Activated CD4-positive, alpha-beta T cell treated with anti-CD3 and anti-CD28 coated beads, Interleukin-2, amount 50 U/mL, for 48 hours (primary cell): Measurements from ENCODE around the gene OPCML.

Experiments
- DNase-seq, 2 experiments: peaks; one replicate each; pipeline ENCODE4 v3.0.0-alpha.2; 2020

OPCML gene

DNA sequence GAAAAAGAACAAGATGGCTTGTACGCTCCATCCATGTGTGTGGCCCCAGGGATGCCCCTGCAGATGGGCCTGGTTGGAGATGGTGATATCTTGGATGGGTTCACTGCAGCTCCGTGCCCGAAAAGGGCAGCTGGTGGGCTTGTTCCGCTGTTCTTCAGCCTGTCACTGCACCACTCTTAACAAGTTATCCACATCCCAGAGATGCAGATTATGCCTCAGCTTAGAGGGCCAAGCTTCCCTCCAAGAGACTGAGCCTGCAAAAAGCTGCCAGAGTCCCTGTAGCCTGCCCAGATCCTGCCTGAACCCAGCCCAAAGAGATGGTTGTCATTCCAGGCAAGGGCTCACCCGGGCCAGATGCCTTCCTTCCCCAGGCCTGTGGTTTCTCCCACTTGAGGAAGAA, 308.0 kb downstream of the OPCML start:
- DNase-seq, result no peak

DNA sequence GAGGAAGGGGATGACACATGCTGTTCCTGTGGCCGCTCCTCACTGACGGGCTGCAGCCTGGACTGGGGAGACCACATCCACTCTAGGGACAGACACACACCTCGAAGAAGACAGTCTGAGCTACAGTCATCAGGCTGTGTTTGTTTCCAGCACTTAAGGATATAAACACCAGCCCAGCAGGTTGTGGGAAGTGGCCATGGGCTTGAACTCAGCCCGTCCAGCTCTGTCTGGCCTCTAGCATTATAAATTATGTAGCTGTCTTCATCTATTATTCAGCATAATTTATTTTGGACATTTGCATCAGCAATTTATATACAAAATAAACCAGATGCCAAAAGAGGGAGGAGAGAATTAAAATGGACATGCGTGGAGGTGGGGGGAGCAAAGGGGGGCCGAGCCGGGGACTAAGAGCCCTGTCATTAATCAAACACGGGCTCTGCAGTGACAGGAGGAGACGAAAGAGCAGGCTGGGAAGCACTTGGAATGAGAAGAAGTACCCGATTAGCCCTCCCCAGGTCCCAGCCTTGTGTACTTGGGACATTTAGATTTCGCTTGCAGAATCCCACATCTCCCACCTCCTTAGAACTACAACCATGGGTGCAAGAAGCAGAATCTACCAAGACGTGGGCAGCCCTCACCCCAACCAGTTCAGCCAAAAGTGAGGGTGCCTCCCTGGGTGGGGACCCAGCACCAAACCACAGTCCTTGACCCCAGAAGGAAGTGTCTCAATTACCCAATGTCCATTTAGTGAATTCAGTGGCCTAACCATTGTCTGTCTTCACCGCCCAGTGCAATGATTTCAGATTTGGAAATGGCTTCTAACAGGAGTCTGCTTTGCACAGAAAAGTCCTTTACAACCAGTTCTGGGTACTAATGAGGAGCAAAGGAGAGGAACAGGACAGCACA, 309.6 kb downstream of the OPCML start:
- DNase-seq, result no peak

GRCh38 chr11:133219543-133219942, 312.8 kb downstream of the OPCML start:
- no peak for DNase-seq

DNA sequence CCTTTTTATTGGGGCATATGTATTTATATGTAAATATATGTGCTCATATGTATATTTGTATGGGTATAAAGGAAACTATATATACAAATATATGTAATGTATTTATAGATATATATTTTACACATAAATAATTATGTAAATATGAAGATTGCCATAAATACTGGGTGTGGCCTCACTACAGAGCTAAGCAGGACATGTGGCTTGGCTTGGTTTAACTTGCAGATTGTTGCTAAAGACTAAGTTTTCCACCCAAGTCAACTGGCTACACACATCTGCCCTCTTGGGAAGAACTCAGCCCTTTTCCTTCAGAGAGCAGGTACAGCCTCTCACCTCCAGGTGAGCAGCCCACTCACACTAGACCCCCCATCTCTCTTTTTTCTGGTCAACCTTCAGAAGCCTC, 315.5 kb downstream of the OPCML start:
- no peak for DNase-seq

DNA sequence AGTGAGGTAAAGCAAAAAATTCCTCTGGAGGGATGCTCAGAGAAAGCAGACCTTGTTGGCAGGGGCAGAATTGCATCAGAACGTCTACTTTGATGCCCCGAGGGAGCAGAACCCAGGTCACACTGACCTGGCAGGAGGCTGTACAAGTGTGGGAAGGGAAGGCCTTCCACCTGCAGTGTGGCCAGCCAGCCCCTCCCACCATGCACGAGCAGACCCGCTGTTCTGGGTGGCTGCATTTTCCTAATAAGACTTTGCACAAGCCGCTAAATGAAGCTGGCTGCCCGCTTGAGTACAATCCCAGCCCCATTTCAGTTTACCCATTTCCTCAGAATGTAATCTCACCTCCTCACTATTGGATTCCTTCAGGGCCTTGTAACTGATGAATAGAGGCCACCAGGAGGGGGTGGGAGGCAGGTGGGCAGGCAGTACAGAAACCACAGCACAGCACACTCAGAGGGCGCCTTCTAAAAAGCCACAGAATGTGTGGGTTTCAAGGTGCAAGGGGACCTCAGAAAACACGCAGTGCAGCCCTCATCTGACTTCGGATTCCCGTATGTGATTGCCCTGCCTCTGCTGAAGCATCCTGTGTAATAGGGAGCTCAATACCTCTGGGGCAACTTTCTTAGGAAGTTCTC, 316.6 kb downstream of the OPCML start:
- DNase-seq, result no peak

DNA sequence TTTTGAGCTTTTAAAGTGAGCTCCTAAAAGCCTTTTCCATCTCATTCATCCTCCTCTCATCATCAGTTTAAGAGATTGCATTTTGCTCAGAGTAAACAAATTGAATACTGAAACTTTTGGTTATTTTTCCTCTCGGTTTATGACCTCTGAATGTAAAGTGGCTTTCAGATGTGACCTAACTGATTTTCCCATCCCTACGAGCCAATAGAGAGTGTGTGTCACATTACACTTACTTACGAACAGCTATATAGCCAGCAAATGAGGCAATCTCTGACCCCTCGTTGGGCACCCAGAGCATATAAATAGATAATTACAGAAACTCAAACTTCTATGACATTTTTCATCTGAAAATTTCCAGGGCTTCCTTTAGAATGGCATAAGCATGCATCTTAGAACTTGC, 317.7 kb downstream of the OPCML start:
- no peak for DNase-seq

GRCh38 chr11:133212201-133212600, 320.1 kb downstream of the OPCML start:
- DNase-seq, result no peak

DNA sequence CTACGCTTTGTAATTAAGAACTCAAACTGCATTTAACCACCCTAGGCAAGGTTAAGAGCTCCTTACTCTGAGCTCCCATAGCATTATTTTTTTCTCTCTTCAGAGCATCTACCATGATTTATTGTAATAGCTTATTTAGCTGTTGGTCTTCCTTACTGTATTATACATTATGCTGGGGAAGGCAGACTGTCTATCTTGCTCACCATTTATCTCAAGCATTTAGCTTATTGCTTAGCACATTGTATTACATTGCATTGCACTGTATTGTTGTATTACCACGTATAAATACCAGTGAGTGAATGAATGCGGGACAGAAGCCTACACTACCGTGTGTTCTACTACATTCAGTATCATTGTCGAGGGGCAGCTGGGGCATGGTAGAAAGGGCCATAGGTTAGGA, 324.3 kb downstream of the OPCML start:
- no peak for DNase-seq

GRCh38 chr11:133206313-133207005, 325.8 kb downstream of the OPCML start:
- DNase-seq, result no peak

- DNase-seq, result no peak
Observed at GRCh38 chr11:133204158-133204557, 328.1 kb downstream of the OPCML start.

DNA sequence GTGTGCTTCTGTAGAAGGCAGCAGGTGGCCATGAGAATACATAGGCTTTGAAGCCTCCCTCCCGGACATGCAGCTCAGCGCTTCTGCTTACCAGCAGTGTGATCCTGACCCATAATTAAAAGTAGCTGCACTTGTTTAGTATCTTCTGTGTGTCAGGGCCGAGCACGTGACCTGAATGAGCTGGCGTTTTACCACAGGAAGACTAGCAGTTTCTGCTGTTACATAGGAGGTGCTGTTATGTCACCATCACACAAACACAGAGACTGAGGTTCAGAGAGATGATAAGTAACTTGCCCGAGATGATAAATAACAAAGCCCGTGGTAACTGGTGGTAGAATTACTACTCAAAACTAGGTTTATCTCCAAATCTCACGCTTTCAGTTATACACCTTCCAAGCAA, 329.5 kb downstream of the OPCML start:
- DNase-seq, result no peak

GRCh38 chr11:133198438-133198837, 333.9 kb downstream of the OPCML start:
- no peak for DNase-seq

DNA sequence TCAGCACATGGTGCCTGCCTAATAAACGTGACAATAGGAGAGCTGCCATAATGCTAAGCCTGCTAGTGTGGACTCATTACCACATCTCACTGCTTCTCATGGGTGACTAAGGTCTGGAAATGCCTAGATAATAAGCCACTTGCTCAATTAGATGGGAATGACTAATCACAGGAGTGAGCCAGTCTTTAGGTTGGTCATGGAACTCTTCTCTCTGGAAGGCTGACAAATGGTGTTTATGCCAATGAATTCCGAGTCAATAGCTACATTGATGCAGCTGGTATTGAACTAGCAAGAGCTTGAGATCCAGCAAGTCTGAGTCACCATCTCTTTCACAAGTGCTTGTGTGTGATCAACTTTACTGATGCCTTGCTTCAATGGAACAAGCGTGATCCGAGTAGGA, 334.9 kb downstream of the OPCML start:
- no peak for DNase-seq

GRCh38 chr11:133191931-133192330, 340.4 kb downstream of the OPCML start:
- DNase-seq, result no peak

DNA sequence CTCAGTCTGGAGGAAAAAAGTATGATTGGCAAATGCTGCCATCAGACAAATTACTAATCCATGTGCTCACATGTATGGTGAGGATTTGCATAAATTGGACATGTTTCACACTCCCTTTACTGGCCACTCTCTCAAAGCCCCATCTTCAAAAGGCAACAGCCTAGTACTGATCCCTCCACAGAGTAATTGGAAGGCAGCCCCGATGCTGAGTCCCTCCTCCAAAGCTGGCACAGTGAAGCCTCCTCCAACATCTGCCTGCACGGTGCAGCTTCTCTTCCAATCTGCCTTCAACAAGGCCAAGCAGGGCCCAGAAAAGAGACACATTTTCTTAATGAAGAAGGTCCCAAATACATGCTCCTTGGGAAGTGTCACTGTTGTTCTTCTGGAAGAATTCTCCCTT, 350.6 kb downstream of the OPCML start:
- no peak for DNase-seq

- DNase-seq, result no peak
Observed at GRCh38 chr11:133181066-133181465, 351.2 kb downstream of the OPCML start.

DNA sequence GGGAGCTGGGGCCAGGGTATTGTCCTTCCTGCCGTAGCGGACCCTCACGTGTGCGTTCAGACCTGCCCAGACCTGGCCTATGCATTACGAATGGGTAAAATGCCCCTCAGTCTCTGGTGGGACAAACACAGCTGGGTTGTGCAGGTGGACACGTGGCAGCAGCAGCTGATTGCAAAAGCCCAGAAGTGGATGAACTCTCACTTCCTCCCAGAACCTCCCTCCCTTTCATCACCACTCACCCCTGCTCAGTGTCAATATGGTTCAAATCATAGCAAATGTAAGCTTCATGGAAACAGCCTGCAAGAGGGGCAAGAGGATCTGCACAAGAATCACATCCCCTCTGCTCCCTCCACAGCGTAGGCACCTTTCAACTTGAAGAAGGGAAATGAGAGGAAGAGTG, 352.1 kb downstream of the OPCML start:
- DNase-seq, result no peak

DNA sequence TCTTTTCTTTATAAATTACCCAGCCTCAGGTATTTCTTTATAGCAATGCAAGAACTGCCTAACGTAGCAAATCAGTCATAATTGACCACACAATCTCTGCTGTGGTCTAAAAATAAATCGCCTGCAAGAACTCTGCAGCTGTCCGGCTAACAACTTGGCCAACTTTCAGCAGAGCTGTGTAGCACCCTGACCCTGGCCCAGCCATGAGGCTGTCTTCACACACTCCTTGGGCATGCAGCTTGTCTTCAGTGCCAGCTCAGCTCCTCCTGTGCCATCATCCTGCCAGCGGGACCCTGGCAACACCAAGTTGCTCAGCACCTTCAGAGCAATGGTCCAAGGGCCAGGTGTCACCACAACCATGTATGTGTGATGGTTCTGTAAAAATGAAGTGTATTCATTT, 355.6 kb downstream of the OPCML start:
- DNase-seq, result no peak

DNA sequence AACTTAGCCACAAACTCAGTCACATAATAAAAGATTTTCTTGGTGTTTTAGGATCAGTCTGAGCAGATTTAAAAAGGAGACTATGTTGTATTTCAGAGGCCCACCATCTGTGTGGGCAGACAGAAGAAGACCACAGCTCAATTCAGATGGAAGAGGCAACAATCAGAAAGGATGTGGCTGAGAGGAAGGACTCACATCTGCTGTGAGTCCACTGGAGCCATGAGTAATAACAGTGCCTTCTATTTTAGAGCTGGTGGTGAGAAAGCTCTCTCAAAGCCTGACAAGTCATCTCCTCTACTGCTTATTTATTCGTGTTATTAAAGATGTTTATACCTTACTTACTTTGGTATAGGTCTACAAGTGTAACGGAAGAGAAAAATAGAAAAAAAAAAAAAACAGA, 357.2 kb downstream of the OPCML start:
- DNase-seq, result no peak

DNA sequence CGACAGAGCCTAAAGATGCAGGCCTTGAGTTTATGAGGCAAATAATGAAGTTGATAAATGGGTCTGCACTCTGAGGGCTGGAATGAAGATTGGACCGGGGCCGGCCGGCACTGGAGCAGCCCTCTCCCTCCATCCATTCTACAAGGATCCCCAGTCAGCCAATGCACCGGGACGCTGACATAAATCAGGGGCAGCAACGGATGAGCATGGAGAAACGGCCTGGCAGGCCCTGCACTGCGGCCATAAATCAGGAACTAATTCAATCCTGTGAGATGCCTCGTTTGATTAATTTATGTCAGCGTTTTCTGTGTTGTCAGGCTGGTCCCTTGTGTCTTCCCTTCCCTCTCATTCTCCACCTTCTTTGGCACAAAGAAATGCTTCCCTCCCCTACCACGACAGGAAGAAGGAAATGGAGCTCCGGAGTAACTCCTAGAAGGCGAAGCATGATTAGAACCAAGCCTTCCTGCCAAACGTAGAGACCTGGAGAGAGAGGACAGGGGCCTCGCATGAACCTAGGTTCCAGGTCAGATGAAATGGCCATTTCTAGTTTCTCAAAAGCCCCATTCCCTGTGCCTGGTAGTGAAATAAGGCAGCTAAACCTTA, 358.4 kb downstream of the OPCML start:
- DNase-seq, result no peak

- no peak for DNase-seq
Observed at GRCh38 chr11:133172349-133172748, 360.0 kb downstream of the OPCML start.

- no peak for DNase-seq
Observed at GRCh38 chr11:133171374-133171773, 360.9 kb downstream of the OPCML start.

GRCh38 chr11:133168016-133168415, 364.3 kb downstream of the OPCML start:
- no peak for DNase-seq

- no peak for DNase-seq
Observed at GRCh38 chr11:133166662-133167061, 365.6 kb downstream of the OPCML start.
